ENCODE results near the gene HMGA1. TPM values are rescaled to one million over a fixed set of nuclear protein-coding genes. Genes with fewer than 3 reads are reported as not detected.

HMGA1 gene
- total RNA-seq, 6 experiments from 2014 or later: 7.9 to 23.6 (median 14.8) TPM

- intact Hi-C loops (cut with DNase I): no loop called here
- Histone ChIP-seq H3K9me3 (no peaks in the 10 kb centered on the region), H3K4me3 (no peak overlapping the region), H3K36me3 (no peaks in the 10 kb centered on the region), H3K27ac (no peak overlapping the region), H3K27me3 (no peaks in the 10 kb centered on the region), H3K4me1 (no peaks in the 10 kb centered on the region)
- TF ChIP-seq CTCF (IDR thresholded peaks at IDR 0.05): no peak
- TF ChIP-seq POLR2A (IDR thresholded peaks at IDR 0.05): no peak
- ATAC-seq: no peak
- WGBS (ENCODE audit: insufficient coverage, low coverage, low lambda C conversion rate, missing lambda C conversion rate): 86% methylated on average over 3 of the region's 4 CpGs
- no peak for DNase-seq
Measured at GRCh38 chr6:34201455-34202107, 35.1 kb upstream of the HMGA1 start.

- WGBS (ENCODE audit: insufficient coverage, low coverage, low lambda C conversion rate, missing lambda C conversion rate): 93% methylated on average over 3 of the region's 20 CpGs
- H3K4me1 ChIP-seq: no peaks in the 10 kb centered on the region
- no peak overlapping the region for H3K27ac ChIP-seq
- no peaks in the 10 kb centered on the region for H3K36me3 ChIP-seq
- ATAC-seq: no peak
- no peaks in the 10 kb centered on the region for H3K27me3 ChIP-seq
- no peak overlapping the region for H3K4me3 ChIP-seq
- intact Hi-C loops (cut with DNase I): no loop called here
- no peaks in the 10 kb centered on the region for H3K9me3 ChIP-seq
- TF ChIP-seq CTCF (IDR thresholded peaks at IDR 0.05): no peak
- no peak for TF ChIP-seq POLR2A (IDR thresholded peaks at IDR 0.05)
- no peak for DNase-seq
Measured at GRCh38 chr6:34202329-34203201, 34.1 kb upstream of the HMGA1 start.

GRCh38 chr6:34204693-34205092 lies 32.0 kb upstream of the HMGA1 start:
- Histone ChIP-seq H3K4me3 (no peak overlapping the region), H3K27me3 (no peaks in the 10 kb centered on the region), H3K4me1 (no peaks in the 10 kb centered on the region), H3K9me3 (no peaks in the 10 kb centered on the region), H3K36me3 (no peaks in the 10 kb centered on the region), H3K27ac (no peak overlapping the region)
- no CpG with 5 or more reads among the region's 4 CpGs for WGBS (ENCODE audit: insufficient coverage, low coverage, low lambda C conversion rate, missing lambda C conversion rate)
- TF ChIP-seq CTCF (IDR thresholded peaks at IDR 0.05) (no peak), POLR2A (IDR thresholded peaks at IDR 0.05) (no peak)
- ATAC-seq (no peak), DNase-seq (no peak)
- intact Hi-C loops (cut with DNase I): no loop called here

GRCh38 chr6:34205466-34205865 lies 31.2 kb upstream of the HMGA1 start:
- H3K4me3 ChIP-seq: no peak overlapping the region
- no CpG with 5 or more reads among the region's 3 CpGs for WGBS (ENCODE audit: insufficient coverage, low coverage, low lambda C conversion rate, missing lambda C conversion rate)
- TF ChIP-seq POLR2A (IDR thresholded peaks at IDR 0.05): no peak
- no peak for TF ChIP-seq CTCF (IDR thresholded peaks at IDR 0.05)
- no peaks in the 10 kb centered on the region for H3K4me1 ChIP-seq
- intact Hi-C loops (cut with DNase I): no loop called here
- H3K27me3 ChIP-seq: no peaks in the 10 kb centered on the region
- H3K9me3 ChIP-seq: no peaks in the 10 kb centered on the region
- ATAC-seq (no peak), DNase-seq (no peak)
- H3K36me3 ChIP-seq: no peaks in the 10 kb centered on the region
- H3K27ac ChIP-seq: no peak overlapping the region

All from right lobe of liver (tissue), 6 donors.